Astrocyte of the hippocampus (primary cell): Measurements from ENCODE around the gene CALM3.

Source experiments
- DNase-seq: peaks from one replicate; pipeline ENCODE4 v3.0.0; 2011; ENCODE audit warnings: low read depth, low spot score

The CALM3 gene

GRCh38 chr19:46635920-46636761 is 35.0 kb downstream of the CALM3 start, which contains the start of gene GNG8:
Gene GNG8, minus strand, starts transcription at chr19:46636202. Its CDS starts 1,520 bp downstream, at chr19:46634682.
- DNase-seq, result no peak

GRCh38 chr19:46637224-46637623 is 36.1 kb downstream of the CALM3 start:
- no peak for DNase-seq

- peak; percentile 26 for DNase-seq
These were observed 38.4 kb downstream of the CALM3 start for GRCh38 chr19:46639358-46640182.

- no peak for DNase-seq
These were observed 39.5 kb downstream of the CALM3 start for GRCh38 chr19:46640656-46641055.

- no peak for DNase-seq
These were observed 43.6 kb downstream of the CALM3 start for GRCh38 chr19:46644720-46645119.

GRCh38 chr19:46646402-46646801 is 45.3 kb downstream of the CALM3 start:
- DNase-seq, result no peak

GRCh38 chr19:46648060-46648960 is 47.2 kb downstream of the CALM3 start:
- no peak for DNase-seq

GRCh38 chr19:46648961-46649960 is 48.1 kb downstream of the CALM3 start:
- no peak for DNase-seq

GRCh38 chr19:46650445-46650844 is 49.3 kb downstream of the CALM3 start:
- no peak for DNase-seq

GRCh38 chr19:46654621-46655152 is 53.6 kb downstream of the CALM3 start:
- peak; percentile 46 for DNase-seq

- no peak for DNase-seq
These were observed 55.4 kb downstream of the CALM3 start for GRCh38 chr19:46656541-46656940.

GRCh38 chr19:46659151-46660007 is 58.2 kb downstream of the CALM3 start:
- peak; percentile 46 for DNase-seq

GRCh38 chr19:46660008-46660517 is 58.9 kb downstream of the CALM3 start:
- peak; percentile 50 for DNase-seq
